Measurements from ENCODE around the gene ARAP1.

ARAP1 gene

DNA sequence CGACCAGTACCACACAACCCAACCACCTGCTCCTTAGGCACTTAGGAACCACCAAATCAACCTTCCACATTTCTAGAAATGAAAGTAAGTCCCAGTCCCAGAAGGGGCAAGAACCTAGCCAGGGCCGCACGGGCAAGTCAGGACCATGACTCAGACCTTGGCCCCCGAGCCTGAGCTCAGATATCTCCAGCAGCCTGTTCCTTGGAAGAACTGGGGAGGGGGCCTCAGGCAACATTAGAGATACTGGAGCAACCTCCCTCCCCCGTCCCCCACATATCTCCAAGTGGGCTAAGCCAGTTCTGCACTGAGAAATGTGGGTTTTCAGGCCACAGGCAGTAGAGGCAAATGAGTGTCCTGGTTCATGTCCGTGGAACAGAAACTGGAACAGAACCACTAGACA is 7.7 kb downstream of the ARAP1 start:
- in situ Hi-C loops (cut with MboI; ENCODE audit: low sequenced_read_pairs), result no loop called here

DNA sequence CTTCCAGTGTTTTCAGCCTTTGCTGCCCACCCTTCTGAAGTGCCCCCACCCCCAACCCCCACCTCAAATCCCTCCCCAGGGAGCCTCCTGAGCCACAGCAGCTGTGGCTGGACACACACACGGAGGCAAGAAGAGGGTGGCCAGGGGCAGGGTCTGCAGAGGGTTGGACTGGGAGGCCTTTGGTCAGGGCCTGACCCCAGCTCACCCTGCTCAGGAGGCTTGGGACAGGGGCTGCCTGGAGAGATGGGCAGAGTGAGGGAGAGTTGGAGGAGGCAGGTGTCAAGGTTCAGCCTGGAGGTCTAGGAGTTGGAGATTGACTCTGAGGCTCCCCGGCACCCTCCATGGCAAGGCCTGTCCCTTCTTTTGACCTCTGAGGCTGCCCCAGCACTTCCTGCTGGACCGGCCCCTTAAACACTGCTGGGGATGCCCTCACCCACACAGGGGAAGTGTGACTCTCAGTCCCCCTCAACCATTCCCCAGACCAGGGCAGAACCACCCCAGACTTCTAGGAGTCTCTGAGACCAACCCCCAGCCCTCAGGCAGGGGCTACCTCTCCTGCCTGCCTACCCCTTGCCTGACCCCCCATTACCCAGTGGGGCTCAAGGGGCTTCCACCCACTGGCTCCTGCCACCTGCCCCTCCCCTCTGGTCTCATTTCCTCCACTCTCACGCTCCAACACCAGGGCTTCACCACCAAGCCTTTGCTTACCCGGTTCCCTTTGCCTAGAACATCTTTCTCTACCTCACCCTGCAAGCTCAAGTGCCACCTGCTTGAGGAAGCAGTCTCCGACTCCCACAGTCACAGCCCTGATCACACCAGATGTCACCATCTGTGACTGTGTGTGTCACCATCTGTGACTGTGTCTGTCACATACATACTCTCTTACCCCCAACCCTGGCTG is 8.6 kb downstream of the ARAP1 start:
- in situ Hi-C loops (cut with MboI; ENCODE audit: low sequenced_read_pairs), result no loop called here

DNA sequence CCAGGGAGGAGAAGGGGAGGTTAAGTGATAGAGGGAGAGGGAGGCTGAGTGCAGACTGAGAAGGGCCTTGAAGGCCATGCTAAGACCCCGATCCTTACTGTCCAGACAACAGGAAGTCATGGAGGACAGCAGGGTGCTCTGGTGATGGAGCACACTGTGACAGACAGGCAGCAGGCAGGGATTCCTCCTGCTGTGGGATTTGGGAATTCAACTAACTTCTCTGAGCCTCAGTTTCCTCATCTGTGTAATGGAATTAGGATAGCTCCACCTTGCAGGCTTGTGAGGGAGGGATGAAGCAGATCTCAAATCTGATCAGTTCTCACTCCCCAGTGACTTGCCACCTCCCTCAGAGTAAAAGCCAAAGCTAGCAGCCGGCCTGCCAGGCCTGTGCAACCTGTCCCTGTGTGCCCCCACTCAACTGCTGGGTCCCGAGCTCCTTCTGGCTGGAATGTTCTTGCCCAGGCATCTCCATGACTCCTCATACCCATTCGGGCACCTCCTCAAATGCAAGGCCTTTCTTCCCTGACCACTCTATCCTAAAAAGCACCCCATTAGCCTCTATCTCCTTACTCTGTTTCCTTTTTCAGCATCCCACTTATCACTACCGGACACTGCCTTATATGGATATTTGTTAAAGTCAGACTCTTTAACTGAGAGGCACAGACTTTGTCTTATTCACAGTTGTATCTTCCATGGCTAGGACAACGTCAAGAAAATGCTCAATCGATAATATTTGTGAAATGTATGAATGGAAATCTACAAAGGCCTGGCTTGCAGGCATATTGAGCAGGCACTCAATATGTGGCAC is 9.5 kb downstream of the ARAP1 start:
- in situ Hi-C loops (cut with MboI; ENCODE audit: low sequenced_read_pairs), result no loop called here

DNA sequence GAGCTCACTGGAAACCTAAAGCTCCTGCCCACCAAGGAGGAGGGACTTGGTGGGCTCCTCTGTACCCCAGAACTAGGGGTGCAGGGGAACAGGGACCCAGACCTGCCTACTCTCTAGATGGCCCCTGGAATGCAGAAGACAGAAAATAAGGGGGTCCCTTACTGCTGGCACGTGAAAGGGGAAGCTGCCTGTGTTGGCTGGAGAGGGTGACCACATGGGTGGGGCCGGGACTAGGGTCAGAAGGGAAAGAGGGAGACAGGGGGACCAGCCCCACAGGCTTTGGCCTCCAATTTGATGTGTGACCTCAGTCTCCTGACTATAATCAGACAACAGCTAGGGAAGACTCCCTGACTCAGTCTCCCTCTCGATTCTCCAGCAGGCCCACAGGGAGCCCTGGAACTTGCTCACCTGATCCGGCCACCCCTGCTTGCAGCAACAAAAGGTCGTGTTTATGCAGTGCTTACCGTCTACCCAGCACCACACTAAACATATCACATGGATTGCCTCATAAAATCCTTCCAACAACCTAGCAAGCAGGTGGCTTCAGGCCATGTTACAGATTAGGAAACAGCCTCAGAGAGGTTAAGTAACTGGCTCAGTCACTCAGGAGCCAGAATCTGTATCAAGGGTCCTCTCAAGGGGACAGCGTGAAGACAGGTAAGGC is 10.2 kb downstream of the ARAP1 start:
- in situ Hi-C loops (cut with MboI; ENCODE audit: low sequenced_read_pairs), result no loop called here

DNA sequence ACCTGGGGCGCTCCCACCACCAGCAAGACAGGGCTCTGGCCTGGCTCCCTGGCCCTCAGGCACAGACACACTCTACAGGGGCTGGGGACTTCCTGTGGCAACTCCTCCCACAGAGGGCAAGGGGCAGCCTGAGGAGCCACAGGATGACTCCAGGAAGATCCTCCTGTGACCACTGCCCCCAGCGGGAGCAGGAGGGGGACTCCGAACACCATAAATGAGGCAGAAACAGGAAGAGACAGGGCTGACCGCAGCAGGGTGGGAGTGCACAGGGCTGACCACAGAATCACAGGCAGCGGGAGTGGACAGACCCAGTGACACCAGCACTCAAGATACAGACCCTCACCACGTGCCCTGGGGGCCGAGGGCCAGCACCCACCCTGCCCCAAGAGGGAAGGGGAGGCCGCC is 10.8 kb downstream of the ARAP1 start:
- in situ Hi-C loops (cut with MboI; ENCODE audit: low sequenced_read_pairs), result no loop called here

DNA sequence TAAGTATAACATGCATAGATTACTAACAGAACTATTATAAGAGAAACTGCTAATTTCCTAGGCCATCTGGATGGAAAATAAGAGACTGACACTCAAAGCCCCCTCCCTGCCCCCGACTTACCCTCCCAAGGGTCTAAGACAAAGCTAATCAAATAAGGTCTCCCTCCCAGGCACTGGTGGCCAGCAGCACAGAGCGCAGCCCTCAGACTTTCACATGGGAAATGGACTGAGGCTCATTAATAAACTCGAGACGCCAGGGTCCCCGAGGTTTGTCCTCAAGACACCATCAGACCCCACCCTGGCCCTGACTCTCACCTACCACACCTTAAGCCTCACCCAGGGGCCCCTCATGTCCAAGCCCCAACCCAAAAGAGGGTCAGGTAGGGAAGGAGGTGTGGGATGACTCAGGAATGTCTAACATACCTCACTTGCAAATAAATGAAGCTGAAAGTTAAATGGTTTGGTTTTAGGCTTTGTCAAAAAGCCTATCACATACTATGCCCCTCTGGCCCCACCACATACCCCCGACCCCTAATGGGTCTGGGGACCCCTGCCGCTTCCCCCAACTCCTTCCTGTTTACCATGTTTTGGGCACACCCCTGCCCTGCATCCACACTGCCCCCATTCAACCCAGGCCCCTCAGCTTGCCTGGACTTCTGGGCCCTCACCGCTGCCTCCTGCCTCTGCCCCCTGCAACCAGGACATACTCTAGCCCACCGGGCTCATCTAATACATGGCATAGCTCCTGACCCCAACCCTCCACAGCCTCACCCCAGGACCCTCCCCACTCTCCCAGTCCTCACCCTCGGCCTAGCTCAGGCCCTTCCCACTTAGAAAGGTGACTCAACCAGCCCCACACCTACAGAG is 11.4 kb downstream of the ARAP1 start:
- in situ Hi-C loops (cut with MboI; ENCODE audit: low sequenced_read_pairs), result no loop called here

DNA sequence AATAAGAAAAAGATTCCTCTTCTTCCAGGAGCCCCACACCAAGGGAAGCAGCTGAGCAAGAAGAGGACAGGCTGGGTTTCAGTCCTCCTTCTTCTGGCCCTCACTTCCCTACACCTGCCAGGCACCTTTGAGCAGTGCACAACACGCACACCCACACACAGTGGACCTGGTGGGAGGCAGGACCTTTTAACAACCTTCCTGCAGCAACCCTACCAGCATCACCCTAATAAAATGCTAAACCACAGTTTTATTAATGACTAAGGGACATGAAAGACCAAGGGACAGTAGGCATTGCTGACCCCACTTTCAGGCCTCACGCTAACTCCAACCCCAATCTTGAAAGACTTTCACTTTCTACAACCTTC is 12.2 kb downstream of the ARAP1 start:
- in situ Hi-C loops (cut with MboI; ENCODE audit: low sequenced_read_pairs), result no loop called here

DNA sequence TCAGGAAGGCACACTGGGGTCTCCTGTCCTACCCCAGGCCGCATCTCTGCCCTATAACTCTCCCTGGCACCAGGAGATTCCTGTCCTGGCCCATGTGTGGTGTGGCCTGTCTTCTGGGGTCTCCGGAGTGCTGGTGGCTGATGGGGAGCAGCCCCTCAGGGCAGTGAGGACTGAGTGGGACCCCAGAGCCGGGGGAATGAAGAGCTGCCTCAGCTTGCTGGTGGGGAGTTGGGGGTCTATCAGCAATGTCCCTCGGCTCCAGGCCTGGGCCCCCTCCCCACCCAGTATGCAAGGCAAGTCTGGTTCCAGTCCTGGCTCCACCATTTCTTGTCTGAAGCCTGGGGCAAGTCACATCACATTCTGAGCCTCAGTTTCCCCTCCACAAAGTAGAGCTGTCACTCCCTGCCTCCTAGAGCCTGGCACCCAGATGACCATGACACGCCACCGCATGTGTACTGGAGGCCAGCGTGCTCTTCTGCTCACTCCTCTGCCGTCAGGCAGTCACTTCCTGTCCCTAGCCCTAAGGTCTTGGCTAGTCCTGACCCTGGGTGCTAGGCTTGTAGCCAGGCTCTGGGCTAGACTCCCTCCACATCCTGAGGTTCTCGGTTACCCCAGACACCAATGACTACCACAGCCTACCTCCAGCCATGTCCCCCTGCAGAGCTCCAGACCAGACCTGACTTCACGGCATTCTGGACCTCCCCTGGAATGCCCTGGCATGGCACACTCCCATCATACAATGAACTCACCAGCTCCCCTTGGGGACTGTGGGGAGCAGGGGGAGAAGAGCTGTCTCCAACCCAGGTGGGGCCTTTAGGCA is 12.8 kb downstream of the ARAP1 start:
- in situ Hi-C loops (cut with MboI; ENCODE audit: low sequenced_read_pairs), result no loop called here

DNA sequence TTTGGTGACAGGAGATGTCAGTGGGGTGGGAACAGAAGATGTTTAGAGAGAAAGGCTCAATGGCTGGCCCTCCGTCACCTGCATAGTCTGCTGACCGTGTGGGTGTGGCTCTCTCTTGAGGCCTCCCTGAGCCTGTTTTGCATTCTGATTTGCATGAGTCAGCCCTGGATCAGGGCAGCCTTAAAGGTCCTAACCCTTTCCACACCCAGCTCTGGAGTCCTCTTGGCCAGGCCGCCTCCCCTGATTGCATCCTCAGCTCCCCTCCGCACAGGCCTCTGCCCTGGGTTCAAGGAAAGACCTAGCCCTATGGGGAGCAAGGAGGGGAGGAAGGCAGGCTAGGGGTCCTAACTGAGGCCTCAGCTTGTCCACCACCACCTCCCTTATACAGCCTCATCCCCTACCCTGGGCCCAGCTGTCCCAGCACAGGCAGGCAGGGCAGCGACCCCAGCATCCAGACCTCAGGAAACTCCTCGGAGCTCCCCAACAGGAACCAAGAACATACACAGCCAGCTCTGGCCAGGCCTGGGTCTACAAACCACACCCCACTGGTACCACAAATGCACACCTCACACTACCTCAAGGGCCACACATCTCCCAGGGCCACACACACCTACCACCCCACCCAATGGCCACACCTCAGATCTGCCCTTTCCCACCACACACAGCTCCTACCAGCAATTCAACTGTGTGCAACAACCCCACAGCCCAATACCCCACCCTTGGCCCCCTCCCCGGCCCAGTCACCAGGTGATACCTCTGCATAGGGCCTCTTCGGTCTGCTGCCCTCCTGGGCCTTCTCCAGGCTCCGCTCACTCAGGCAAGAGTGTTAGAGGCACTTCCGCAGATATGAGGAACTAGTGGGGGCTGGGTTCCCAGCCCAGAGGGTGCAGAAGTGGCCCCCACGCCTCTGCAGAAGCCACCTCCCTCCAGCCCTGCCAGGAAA is 13.7 kb downstream of the ARAP1 start:
- in situ Hi-C loops (cut with MboI; ENCODE audit: low sequenced_read_pairs), result no loop called here

DNA sequence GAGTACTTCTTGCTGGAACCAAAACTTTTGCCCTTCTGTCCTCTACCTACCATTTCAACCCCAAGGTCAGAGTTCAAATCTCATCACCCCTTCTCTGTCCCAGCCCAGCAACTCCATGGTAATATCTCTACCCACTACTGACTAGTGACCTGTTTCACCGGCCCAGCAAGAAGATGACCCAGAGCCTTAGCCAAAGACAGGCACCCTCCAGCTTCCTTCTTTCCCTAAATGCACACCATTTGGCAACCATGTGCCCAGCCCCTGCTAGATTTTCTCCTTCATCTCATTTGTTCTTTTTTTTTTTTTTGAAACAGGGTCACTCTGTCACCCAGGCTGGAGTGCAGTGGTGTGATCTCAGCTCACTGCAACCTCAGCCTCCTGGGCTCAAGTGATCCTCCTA is 14.9 kb downstream of the ARAP1 start:
- in situ Hi-C loops (cut with MboI; ENCODE audit: low sequenced_read_pairs), result no loop called here

DNA sequence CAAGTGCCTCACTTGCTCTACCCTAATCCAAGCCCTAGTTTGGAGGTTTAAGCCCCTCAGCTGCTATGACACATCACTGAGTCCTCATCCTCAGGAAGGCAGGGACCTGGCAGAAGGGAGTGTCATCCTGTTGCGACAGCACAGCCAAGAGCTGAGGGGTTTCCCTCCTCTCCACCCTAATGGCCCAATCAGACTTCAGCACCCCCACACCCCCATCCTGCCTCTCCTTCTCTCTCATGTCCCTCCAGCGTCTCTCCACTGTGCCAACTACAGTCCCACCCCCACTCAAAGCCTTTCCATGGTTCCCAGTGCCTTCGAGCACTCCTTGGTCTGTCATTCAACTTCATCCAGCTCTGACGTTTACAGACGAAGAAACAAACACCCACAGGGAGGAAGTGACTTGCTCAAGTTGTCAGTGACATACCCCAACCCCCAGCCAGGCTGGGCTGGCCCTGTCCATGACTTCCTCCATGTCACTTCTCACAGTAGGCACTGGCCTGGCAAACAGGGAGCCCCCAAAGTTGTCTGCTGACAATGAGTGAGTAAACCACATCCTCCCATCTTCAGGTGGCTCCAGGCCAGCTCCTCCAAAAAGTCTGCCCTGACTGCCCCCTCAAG is 15.6 kb downstream of the ARAP1 start:
- in situ Hi-C loops (cut with MboI; ENCODE audit: low sequenced_read_pairs), result no loop called here

DNA sequence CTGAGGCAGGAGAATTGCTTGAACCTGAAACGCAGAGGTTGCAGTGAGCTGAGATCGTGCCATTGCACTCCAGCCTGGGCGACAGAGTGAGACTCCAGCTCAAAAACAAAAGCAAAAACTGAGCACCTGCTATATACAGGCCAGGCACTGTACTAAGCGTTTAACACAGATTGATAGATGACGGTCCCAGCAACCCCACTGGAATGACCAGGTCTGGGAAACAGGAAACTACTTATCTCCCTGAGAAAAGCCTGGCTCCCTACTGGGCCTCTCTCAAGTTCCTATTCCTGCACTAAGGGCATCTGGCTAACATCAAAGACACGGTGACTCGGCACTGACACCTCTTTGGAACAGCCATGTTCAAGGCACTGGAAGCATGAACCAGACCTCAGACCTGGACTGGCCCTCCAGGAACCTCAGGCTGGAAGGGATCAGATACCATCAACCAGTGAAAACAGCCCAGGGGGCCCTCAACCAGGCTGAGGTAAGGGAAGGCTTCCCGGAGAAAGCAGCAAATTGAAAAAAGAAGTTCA is 16.6 kb downstream of the ARAP1 start:
- in situ Hi-C loops (cut with MboI; ENCODE audit: low sequenced_read_pairs), result no loop called here

DNA sequence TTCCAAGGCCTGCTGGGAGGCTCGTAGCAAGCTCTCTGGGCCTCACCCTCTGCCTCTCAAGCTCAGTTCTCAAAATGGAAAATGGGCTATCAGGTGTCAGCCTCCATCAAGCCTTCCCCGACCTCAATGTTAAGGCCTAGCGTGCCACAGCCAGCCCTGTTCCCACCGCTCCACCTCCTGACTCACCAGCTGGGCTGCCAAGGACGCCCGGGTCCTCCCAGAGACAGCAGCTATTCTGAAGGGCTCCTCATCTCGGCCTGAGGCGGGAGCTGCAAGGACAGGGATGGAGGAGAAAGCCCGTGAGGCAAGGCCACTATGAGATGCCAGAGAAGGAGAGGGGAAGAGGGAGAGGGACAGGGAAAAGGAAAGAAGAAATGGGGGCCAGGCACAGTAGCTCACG is 19.9 kb downstream of the ARAP1 start:
- in situ Hi-C loops (cut with MboI; ENCODE audit: low sequenced_read_pairs), result no loop called here

DNA sequence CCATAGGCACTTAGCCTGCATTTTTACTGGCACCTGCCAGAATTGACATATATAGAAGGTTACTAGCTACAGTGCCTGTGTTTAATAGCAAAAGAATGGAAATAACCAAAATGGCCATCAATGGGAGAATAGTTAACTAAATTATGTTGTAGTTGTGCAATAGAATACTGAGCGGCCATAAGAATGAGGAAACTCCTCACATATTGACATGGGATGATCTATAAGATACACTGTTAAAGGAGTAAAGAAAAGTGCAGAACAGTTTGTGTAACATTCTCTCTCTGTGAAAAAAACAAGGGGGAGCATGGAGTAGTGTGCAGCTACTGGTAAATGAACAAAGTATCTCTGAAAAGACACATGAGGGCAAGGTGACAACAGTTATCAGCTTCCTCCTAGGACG is 21.5 kb downstream of the ARAP1 start:
- in situ Hi-C loops (cut with MboI; ENCODE audit: low sequenced_read_pairs), result no loop called here

DNA sequence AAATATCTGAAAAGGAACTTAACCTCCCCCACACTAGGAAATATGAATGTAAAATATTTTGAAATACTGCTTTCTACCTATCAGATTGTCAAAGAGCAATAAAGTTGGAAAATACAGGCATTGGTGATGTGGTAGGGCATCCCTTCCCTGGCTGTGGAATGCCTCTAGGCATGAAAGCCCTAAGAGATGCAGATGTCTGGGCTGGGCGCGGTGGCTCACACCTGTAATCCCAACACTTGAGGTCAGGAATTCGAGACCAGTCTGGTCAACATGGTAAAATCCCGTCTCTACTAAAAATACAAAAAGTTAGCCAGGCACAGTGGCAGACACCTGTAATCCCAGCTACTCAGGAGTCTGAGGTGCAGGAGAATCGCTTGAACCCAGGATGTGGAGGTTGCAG is 22.0 kb downstream of the ARAP1 start:
- in situ Hi-C loops (cut with MboI; ENCODE audit: low sequenced_read_pairs), result no loop called here

DNA sequence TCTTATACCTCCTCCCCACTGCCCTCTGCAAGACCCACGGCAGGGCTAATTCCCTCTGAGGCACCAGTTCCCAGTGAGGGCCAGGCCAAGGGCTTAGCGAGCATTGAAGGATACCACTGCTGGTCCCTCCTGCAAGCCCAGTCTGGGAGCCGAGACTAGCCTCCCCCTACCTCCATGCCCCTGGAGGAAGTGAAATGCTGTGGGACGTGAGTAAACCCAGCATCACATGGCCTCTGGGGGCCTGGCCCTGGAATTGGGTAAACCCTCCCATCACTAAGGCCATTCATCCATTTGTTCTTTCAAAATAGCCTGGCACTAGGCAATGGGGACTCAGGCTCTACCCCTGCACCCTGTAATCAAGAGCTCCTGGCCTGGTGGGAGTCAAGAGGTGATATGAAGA is 24.7 kb downstream of the ARAP1 start:
- in situ Hi-C loops (cut with MboI; ENCODE audit: low sequenced_read_pairs), result loop anchor here (10.0 kb wide), 1 partner anchor 447 kb away; no protein-coding TSS in a partner anchor

DNA sequence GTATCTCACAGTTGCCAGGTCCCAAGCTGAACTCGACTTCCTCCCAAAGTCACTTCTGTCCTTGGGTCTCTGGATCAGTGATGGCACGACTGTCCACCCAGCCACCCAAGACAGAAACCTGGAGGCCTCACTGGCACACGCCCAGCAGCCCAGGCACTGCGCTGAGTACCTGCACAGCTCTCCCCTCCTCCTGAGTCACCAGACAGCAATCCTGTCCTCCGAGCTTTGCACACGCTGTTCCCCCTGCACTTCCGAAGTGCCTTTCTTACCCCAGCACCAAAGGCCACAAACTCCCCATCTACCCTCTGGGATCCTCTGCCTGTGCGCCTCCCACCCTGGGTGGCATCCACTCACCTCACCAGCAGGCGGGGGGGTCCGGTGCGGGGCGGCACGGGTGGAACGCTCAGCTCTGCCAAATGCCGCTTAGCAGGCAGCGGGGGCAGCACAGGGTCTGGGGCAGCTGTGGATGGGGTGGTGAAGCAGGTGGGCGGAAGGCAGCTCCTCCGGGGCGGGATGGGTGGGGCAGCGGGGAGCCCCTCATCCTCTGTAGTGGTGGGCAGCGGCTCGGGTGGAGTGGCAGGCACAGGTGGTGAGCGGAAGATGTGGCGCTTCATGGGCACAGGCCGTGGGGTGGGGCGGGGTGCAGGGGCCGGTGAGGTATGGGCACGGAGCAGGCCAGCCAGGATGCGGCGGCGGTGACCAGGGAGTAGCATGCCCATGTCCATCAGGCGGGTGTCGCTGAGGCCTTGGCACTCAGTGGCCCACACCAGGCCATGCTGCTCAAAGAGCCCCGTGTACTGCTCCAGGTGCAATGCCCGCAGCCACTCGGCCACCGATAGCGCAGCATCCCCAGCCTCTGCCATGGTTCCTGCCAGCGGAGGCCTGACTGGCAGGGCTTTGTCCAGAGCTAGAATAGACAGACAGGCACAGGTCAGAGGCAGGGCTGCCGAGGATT is 25.7 kb downstream of the ARAP1 start:
- in situ Hi-C loops (cut with MboI; ENCODE audit: low sequenced_read_pairs), result loop anchor here (10.0 kb wide), 1 partner anchor 448 kb away; no protein-coding TSS in a partner anchor

Data from HL-60/S4 treated with retinoic acid at 250 ng/mL for 4 days and 3 days (cell line).